ENCODE measurements around the gene GREB1. TPM values are rescaled to one million over a fixed set of nuclear protein-coding genes. Genes with fewer than 3 reads are reported as not detected.

The GREB1 gene
- total and polyA plus RNA-seq, 2 of the 4 experiments (the other 2 are of a cell fraction): 0.05 TPM; not detected in 1

- H4K8ac ChIP-seq (ENCODE audit: low read depth in 2 of 2, low read length in 2 of 2): no peak overlapping the region
- no peak overlapping the region for H3K18ac ChIP-seq (ENCODE audit: low read depth, low read length)
- H3K27ac ChIP-seq (ENCODE audit: insufficient read depth, low read length): no peak overlapping the region
- no peak overlapping the region for H4K5ac ChIP-seq (ENCODE audit: low read depth, low read length)
- peaks cover 56% of the 10 kb centered on the region for H3K27me3 ChIP-seq (ENCODE audit: control insufficient read depth, insufficient read depth, low read length)
- H2AK5ac ChIP-seq (ENCODE audit: low read depth, low read length): no peak overlapping the region
- dilution Hi-C loops (cut with HindIII; ENCODE audit: low sequenced_read_pairs, unreplicated experiment): no loop called here
- no peak overlapping the region for H3K56ac ChIP-seq (ENCODE audit: extremely low read depth, insufficient read depth, low read length)
- H2BK20ac ChIP-seq (ENCODE audit: low read depth, low read length): no peak overlapping the region
- no peak overlapping the region for H2AFZ ChIP-seq (replicated peaks; ENCODE audit: low read length, poor library complexity)
- no peaks in the 10 kb centered on the region for H4K20me1 ChIP-seq (ENCODE audit: insufficient read depth, low read length)
- intact Hi-C loops (cut with micrococcal nuclease): no loop called here
- H2BK5ac ChIP-seq (ENCODE audit: low read depth, low read length, poor library complexity, severe bottlenecking): no peak overlapping the region
- H2AK9ac ChIP-seq (replicated peaks; ENCODE audit: low read depth, low read length, poor library complexity): no peak overlapping the region
- H3K79me1 ChIP-seq (ENCODE audit: low read depth in 1 of 2, low read length in 2 of 2): no peaks in the 10 kb centered on the region
- H2BK120ac ChIP-seq (ENCODE audit: low read depth, low read length): no peak overlapping the region
- no peak overlapping the region for H3K4me3 ChIP-seq (ENCODE audit: insufficient read depth, low read depth, low read length)
- ATAC-seq (ENCODE audit: low read depth) (no peak), DNase-seq (no peak)
- no peak overlapping the region for H3K4me2 ChIP-seq (ENCODE audit: low read depth, low read length)
- H3K9me1 ChIP-seq (ENCODE audit: insufficient read depth, low read length): no peaks in the 10 kb centered on the region
- peaks cover 3% of the 10 kb centered on the region; the same call in 1 of the 2 replicates for H3K9me3 ChIP-seq (ENCODE audit: control insufficient read depth, insufficient read depth, low read length)
- no peak overlapping the region for H3K4ac ChIP-seq (ENCODE audit: low read depth, low read length)
- BruUV-seq (replicated peaks): no TSS peak
- H3K14ac ChIP-seq (replicated peaks; ENCODE audit: low read depth, low read length): no peak overlapping the region
- no peaks in the 10 kb centered on the region for H3K4me1 ChIP-seq (ENCODE audit: control insufficient read depth, insufficient read depth, low read length)
- WGBS, 2 experiments (ENCODE audit: extremely low coverage in 2 of 2, insufficient read length in 1 of 2): 54% methylated on average over 5 of the region's 11 CpGs; no CpG with 5 or more reads in 1 of the 2 experiments
- ChIA-PET CTCF (no interaction called here), POLR2A (ENCODE audit: unreplicated experiment) (no interaction called here)
- no peak overlapping the region for H4K91ac ChIP-seq (ENCODE audit: insufficient read depth, low read depth, low read length)
- in situ Hi-C loops (cut with MboI; ENCODE audit: low sequenced_read_pairs): no loop called here
- no peak overlapping the region for H3K23ac ChIP-seq (ENCODE audit: low read depth, low read length)
- H3K36me3 ChIP-seq (ENCODE audit: control insufficient read depth, insufficient read depth, low read length): no peaks in the 10 kb centered on the region
- TF ChIP-seq RAD21 (IDR thresholded peaks at IDR 0.05; ENCODE audit: low read length) (no peak), MXI1 (IDR thresholded peaks at IDR 0.05; ENCODE audit: borderline replicate concordance, low read depth, low read length) (no peak), CHD1 (IDR thresholded peaks at IDR 0.05; ENCODE audit: low read depth, low read length) (no peak), FOS (IDR thresholded peaks at IDR 0.05; ENCODE audit: low read depth, low read length) (no peak), NFE2L2 (IDR thresholded peaks at IDR 0.05; ENCODE audit: low read depth, low read length) (no peak), SMC3 (IDR thresholded peaks at IDR 0.05; ENCODE audit: low read depth, low read length) (no peak), RCOR1 (IDR thresholded peaks at IDR 0.05; ENCODE audit: insufficient replicate concordance, low read length) (no peak), POLR2A (IDR thresholded peaks at IDR 0.05; ENCODE audit: low read depth, low read length) (no peak), RFX5 (IDR thresholded peaks at IDR 0.05; ENCODE audit: low read depth, low read length) (no peak), USF2 (IDR thresholded peaks at IDR 0.05; ENCODE audit: low read depth, low read length) (no peak)
- no peak overlapping the region for H3K9ac ChIP-seq (ENCODE audit: low read depth, low read length)
- no peak overlapping the region for H2BK15ac ChIP-seq (ENCODE audit: low read depth, low read length)
These were observed 123.8 kb downstream of the GREB1 start for GRCh38 chr2:11657646-11658045.

Data from IMR-90 (cell line).